Immature natural killer cell (primary cell): ENCODE measurements around the gene C11orf71. TPM values are rescaled to one million over a fixed set of nuclear protein-coding genes. Genes with fewer than 3 reads are reported as not detected.

Experiments
- DNase-seq, 3 donors: peaks; one replicate each; pipeline ENCODE4 v3.0.0; 2022; ENCODE audit warnings: mixed read lengths in 1 of 3
- H3K27ac Mint-ChIP-seq, 6 donors: one replicate each; pipeline ENCODE4 v1.8.0; 2020; ENCODE audit warnings: mixed read lengths in 6 of 6, mild to moderate bottlenecking in 5 of 6, inconsistent platforms in 4 of 6, moderate library complexity in 3 of 6
- H3K27me3 Mint-ChIP-seq, 3 donors: one replicate each; pipeline ENCODE4 v1.8.0; 2020 to 2021; ENCODE audit warnings: low read depth in 3 of 3, mild to moderate bottlenecking in 3 of 3, mixed read lengths in 3 of 3, moderate library complexity in 3 of 3, inconsistent platforms in 1 of 3
- H3K36me3 Mint-ChIP-seq, 3 donors: one replicate each; pipeline ENCODE4 v1.8.0; 2020; ENCODE audit warnings: mixed read lengths in 3 of 3, inconsistent platforms in 2 of 3, mild to moderate bottlenecking in 2 of 3
- H3K4me1 Mint-ChIP-seq, 2 donors: one replicate each; pipeline ENCODE4 v1.8.0; 2020; ENCODE audit warnings: inconsistent platforms in 2 of 2, mild to moderate bottlenecking in 2 of 2, mixed read lengths in 2 of 2, moderate library complexity in 1 of 2
- H3K4me3 Mint-ChIP-seq, 5 donors: one replicate each; pipeline ENCODE4 v1.8.0; 2020; ENCODE audit warnings: mild to moderate bottlenecking in 5 of 5, mixed read lengths in 5 of 5, inconsistent platforms in 3 of 5, moderate library complexity in 3 of 5
- H3K9me3 Mint-ChIP-seq, 6 donors: one replicate each; pipeline ENCODE4 v1.8.0; 2020; ENCODE audit warnings: mild to moderate bottlenecking in 6 of 6, mixed read lengths in 6 of 6, inconsistent platforms in 4 of 6, moderate library complexity in 3 of 6
- polyA plus RNA-seq, 3 donors: library from polyadenylated mRNA; unstranded; fragments of 300-500 nt; fragmentation: Illumina TruSeq; gene quantifications; one replicate each; pipeline ENCODE4 v1.2.3, GENCODE V29; 2021

C11orf71 gene
- polyA plus RNA-seq, 3 donors from 2014 or later, result 10.8 to 14.6 (median 13.8) TPM

DNA sequence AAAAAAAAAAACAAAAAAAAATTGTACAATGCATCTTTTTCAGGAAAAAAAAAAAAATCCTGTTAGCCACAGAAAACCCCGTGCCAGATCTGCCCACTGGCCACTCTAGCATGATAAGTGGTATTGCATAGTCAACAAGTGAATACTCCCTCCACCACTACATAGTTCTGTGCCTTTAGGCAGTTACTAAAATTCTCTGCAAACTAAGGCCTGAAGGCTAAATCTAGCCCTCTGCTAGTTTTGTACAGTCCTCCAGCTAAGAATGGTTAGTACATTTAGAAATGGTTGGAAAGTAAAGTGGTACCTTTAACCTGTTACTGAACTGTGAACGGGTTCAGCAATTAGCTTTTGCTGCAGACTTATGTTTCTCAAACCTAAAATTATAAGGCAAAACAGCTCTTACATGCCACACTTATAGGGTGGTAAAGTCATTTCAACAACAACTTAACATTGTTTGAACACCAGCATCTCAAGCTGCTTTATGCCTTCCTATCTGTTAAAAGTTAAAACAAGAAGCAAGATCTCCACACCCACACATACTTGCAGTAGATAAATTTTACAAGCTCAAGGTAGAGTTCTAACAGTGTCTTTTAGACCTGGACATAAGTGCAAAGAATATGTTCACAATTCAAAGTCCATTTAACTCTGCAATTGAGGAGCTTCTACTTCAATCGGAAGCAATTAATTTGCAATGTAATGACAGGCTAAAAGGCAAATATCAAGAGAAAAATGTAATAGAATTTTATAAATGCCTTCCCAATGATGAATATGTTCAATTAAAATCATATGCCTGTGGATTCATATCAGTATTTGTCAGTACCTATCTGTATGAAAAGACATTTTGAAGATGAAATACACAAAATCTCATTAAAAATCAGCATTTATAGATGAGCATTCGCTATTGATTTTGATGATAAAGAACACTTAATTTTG is 7.3 kb downstream of the C11orf71 start:
- Mint-ChIP-seq H3K4me3 (no peak overlapping the region), H3K4me1 (no peaks in the 10 kb centered on the region), H3K9me3 (no peaks in the 10 kb centered on the region), H3K36me3 (no peaks in the 10 kb centered on the region), H3K27ac (no peak overlapping the region), H3K27me3 (peaks cover 1 to 5% (median 2%) of the 10 kb centered on the region in 3 donors)
- no peak for DNase-seq

DNA sequence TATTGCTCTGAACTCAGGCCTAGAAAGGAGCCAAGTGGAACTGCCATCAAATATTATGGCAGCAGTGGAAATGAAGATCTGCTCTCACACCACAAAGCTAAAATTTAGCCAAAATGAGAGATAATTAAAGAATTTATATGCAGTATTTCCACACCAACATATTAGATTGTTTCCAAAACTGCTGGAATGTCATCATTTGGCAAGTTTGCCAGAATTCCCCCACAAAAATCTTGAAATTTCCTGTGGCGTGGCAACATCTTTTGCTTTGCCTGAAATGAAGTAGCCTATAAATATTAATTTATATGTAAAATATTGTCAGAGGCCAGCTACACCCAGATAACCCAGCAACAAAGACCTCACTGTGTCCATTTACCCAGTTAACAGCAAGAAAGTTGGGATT is 13.8 kb downstream of the C11orf71 start:
- H3K27me3 Mint-ChIP-seq, result peaks cover 2 to 11% (median 8%) of the 10 kb centered on the region in 3 donors
- H3K4me1 Mint-ChIP-seq, result no peaks in the 10 kb centered on the region
- no peak overlapping the region for H3K27ac Mint-ChIP-seq
- no peak overlapping the region for H3K4me3 Mint-ChIP-seq
- peaks cover 0 to 6% (median 0%) of the 10 kb centered on the region in 6 donors for H3K9me3 Mint-ChIP-seq
- DNase-seq, result no peak
- H3K36me3 Mint-ChIP-seq, result peaks cover 0 to 4% (median 0%) of the 10 kb centered on the region in 3 donors

DNA sequence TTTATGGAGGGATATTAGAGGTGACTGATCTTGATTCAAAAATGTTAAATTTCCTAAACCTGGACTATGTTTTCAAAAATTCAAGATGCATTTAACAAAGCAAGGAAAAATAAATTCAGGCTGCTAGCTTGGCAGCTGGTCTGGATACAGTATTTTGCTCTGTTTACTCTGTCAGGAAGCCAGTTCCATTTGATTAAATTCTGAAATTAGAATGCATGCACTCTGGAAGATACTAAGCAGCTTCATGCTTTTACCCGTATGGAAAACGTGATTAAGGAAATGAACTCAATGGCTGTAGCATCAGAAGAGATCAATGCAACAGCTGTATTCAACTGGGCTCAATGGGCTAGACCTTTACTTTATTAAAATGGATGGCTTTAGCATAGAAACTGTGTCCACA is 14.2 kb downstream of the C11orf71 start:
- Mint-ChIP-seq H3K4me1 (no peaks in the 10 kb centered on the region), H3K36me3 (peaks cover 0 to 4% (median 0%) of the 10 kb centered on the region in 3 donors), H3K27me3 (peaks cover 2 to 11% (median 8%) of the 10 kb centered on the region in 3 donors), H3K4me3 (no peak overlapping the region), H3K9me3 (peaks cover 0 to 6% (median 0%) of the 10 kb centered on the region in 6 donors), H3K27ac (no peak overlapping the region)
- no peak for DNase-seq

DNA sequence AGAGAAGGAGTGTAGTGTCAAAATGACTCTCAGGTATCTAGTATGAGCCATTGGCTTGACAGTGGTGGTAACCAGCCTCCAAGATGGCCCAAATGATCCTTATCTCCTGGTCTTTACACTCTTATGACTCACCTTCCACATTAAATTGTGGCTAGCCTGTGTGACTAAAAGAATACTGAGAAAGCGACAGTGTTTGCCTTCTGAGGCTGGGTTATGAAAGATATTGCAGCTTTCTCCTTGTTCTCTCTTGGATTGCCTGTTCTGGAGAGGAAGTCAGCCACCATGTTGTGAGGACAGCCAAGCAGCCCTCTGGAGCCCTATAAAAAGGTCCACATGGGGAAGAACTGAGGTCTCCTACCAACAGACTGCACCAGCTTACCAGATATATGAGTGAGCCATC is 15.8 kb downstream of the C11orf71 start:
- H3K9me3 Mint-ChIP-seq, result peaks cover 0 to 6% (median 0%) of the 10 kb centered on the region in 6 donors
- no peak for DNase-seq

DNA sequence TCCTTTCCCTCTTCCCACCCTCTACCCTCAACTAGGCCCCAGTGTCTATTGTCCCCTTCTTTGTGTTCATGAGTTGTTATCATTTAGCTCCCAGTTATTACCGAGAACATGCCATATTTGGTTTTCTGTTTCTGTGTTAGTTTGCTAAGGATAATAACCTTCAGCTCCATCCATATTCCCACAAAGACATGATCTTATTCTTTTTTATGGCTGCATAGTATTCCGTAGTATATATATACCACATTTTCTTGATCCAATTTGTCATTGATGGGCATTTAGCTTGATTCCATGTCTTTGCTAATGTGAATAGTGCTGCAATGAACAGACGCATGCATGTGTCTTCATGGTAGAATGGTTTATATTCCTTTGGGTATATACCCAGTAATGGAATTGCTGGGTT is 17.8 kb downstream of the C11orf71 start:
- no peak overlapping the region for H3K4me3 Mint-ChIP-seq
- no peak for DNase-seq
- H3K36me3 Mint-ChIP-seq, result peaks cover 0 to 4% (median 0%) of the 10 kb centered on the region in 3 donors
- peaks cover 2 to 11% (median 11%) of the 10 kb centered on the region in 3 donors for H3K27me3 Mint-ChIP-seq
- no peak overlapping the region for H3K27ac Mint-ChIP-seq
- peaks cover 0 to 6% (median 0%) of the 10 kb centered on the region in 6 donors for H3K9me3 Mint-ChIP-seq
- no peaks in the 10 kb centered on the region for H3K4me1 Mint-ChIP-seq

More for the DNA sequence above, 15.8 kb downstream of the C11orf71 start:
- no peak overlapping the region for H3K27ac Mint-ChIP-seq
- H3K4me3 Mint-ChIP-seq, result no peak overlapping the region
- H3K36me3 Mint-ChIP-seq, result peaks cover 0 to 4% (median 0%) of the 10 kb centered on the region in 3 donors
- peaks cover 2 to 11% (median 8%) of the 10 kb centered on the region in 3 donors for H3K27me3 Mint-ChIP-seq
- no peaks in the 10 kb centered on the region for H3K4me1 Mint-ChIP-seq

DNA sequence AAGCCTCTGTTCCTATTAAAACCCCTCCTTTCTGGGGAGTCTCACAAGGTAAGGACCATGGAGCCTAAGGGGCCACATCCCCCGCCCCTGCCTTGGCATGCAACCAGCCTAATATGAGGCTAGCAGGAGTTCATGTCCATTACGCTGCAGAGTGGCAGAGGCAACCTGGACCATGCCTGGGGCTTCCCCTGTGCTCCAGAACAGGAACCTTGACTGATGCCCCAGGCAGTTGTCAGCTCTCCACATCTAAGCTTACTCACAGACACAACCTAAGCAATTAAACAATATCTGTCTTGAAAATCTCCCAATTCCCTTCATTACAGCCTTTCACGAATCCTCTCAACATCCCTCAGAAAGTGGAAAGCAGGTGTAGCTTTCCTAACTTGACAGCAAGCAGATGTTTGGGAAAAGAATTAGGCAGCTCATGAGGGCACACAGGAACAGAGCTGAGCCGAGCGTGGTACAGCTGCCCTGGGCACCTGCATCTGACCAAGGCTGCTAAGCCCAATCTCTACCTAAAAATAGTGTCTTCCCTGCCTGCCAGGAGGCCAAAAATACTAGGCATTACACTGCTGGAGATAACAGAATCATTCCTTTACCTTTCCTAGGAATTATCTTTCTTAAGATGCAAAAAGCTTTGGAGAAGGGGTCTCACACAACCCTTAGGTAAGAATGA is 20.8 kb downstream of the C11orf71 start:
- H3K4me3 Mint-ChIP-seq, result no peak overlapping the region
- H3K27me3 Mint-ChIP-seq, result peaks cover 4 to 13% (median 11%) of the 10 kb centered on the region in 3 donors
- peaks cover 0 to 6% (median 0%) of the 10 kb centered on the region in 6 donors for H3K9me3 Mint-ChIP-seq
- no peak for DNase-seq
- H3K36me3 Mint-ChIP-seq, result no peaks in the 10 kb centered on the region
- H3K27ac Mint-ChIP-seq, result no peak overlapping the region
- no peaks in the 10 kb centered on the region for H3K4me1 Mint-ChIP-seq

DNA sequence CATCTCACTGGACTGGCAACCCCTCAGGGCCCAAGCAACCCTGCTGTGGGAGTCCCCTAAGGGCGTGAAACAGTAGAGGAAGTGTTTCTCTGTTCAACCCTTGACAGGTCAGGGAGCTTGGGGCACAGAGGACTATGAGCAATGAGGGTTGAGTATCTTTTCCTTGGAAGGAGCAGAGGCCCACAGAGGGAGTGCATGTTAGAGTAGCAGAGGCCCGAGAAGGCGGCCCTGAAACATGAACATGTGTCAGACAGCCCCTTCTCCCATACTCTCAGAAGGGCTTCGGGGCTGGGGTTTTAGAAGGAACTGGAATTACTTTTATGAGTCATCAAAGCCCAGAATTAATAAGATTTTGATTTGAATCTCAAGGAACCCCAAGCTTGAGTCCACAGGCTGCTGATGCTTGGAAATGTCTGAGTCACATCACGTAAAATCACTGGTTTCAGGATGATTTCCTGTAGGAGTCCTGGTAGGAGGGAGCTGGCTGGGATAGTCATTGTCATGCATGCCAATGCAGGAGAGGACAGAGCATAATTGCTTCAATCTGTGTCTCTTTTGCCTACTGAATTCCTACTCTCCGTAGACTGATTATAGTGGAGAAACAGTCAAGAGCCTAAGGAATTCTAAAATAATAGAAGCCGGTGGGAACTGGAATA is 22.6 kb downstream of the C11orf71 start:
- peaks cover 2 to 8% (median 5%) of the 10 kb centered on the region in 3 donors for H3K27me3 Mint-ChIP-seq
- H3K36me3 Mint-ChIP-seq, result no peaks in the 10 kb centered on the region
- no peak overlapping the region for H3K27ac Mint-ChIP-seq
- peaks cover 0 to 2% (median 0%) of the 10 kb centered on the region in 6 donors for H3K9me3 Mint-ChIP-seq
- H3K4me3 Mint-ChIP-seq, result no peak overlapping the region
- no peak for DNase-seq
- H3K4me1 Mint-ChIP-seq, result no peaks in the 10 kb centered on the region

DNA sequence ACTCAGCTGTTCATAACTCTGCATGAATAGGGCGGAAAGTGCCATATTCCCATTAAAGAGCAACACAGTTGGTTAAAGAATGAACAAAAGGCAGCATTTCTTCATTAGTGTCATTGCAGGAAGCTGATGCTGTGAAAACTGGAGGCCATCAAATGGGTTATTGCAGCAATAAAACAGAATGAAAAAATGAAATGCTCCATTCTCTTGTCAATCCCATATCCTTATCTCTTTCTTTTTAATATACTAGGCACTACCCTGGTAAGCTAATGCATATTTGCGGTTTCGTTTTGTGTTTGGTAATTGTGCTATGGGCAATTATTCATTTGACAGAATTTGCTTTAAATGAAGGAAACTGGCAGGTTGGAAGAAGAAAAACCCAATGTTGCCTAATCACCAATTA is 25.3 kb downstream of the C11orf71 start:
- Mint-ChIP-seq H3K27ac (no peak overlapping the region), H3K27me3 (peaks cover 0 to 5% (median 2%) of the 10 kb centered on the region in 3 donors), H3K4me1 (no peaks in the 10 kb centered on the region), H3K4me3 (no peak overlapping the region), H3K9me3 (no peaks in the 10 kb centered on the region), H3K36me3 (no peaks in the 10 kb centered on the region)
- no peak for DNase-seq

DNA sequence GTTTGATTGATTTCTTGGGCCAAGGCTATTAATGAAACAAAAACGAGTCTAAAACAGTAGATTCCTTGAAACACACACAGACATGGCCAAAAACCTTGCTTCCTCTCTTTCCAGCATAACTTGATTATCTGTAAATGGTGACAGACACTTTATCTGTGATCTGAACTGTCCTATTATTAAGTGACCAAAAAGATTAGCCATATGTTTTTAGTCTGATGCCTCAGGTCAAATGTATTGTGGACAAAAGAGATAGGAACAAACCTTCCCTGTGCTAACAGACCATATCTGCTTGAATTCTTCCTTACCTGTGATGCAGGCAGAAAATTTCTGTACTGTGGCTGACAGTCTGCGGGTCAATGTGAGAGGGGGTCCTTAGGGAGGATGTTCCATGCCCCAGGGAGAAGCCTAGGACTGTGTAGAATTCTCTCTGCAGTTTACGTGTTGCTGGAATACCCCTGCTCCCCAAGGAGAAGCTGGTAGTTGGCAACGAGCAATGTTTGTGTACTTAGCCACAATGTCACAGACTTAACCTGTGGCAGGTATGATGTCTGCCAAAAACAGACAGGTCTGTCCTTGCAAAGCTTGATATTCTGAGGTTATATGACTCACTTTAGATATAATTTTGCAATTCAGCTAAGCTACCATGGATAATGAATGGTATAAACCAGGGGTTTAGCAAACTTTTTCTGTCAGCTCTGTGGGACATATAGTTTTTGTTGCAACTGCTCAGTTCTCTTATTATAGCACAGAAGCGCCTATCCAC is 31.2 kb downstream of the C11orf71 start:
- H3K27ac Mint-ChIP-seq, result no peak overlapping the region
- no peak overlapping the region for H3K4me3 Mint-ChIP-seq
- H3K4me1 Mint-ChIP-seq, result no peaks in the 10 kb centered on the region
- no peaks in the 10 kb centered on the region for H3K9me3 Mint-ChIP-seq
- H3K36me3 Mint-ChIP-seq, result no peaks in the 10 kb centered on the region
- H3K27me3 Mint-ChIP-seq, result peaks cover 0 to 8% (median 0%) of the 10 kb centered on the region in 3 donors
- DNase-seq, result no peak

DNA sequence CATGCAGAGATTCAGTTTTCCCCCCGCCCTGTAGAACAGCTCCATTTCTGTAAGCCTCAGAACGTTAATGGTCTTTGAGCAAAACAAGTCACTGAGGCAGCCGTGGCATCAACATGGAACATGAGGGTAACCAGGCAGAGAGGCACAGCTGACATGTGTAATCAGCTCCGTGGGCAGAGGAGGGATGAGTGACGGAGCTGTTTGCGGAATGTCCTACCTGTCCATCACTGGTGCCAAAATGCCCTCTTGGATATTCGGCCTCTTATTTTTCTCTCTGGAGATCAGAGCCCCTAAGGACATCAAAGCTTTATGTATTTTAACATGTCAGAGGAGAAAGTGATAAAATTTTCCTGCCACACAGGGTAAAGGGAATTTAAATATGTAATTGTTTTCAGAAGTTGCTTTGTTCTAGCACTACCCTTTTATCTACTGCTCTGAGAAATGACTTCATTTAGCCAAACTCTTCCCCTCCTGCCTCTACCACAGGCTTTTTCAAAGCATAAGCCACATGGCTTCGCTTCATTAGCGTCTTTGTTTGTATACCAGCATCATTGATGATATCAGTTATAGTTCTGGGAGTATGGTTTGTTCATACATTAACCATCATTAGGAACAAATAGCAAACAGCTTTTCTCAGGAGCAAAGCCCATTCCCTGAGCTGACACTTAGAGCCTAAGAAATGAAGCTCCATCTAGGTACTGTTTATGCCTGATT is 32.9 kb downstream of the C11orf71 start:
- no peak for DNase-seq
- H3K27me3 Mint-ChIP-seq, result peaks cover 0 to 14% (median 0%) of the 10 kb centered on the region in 3 donors

DNA sequence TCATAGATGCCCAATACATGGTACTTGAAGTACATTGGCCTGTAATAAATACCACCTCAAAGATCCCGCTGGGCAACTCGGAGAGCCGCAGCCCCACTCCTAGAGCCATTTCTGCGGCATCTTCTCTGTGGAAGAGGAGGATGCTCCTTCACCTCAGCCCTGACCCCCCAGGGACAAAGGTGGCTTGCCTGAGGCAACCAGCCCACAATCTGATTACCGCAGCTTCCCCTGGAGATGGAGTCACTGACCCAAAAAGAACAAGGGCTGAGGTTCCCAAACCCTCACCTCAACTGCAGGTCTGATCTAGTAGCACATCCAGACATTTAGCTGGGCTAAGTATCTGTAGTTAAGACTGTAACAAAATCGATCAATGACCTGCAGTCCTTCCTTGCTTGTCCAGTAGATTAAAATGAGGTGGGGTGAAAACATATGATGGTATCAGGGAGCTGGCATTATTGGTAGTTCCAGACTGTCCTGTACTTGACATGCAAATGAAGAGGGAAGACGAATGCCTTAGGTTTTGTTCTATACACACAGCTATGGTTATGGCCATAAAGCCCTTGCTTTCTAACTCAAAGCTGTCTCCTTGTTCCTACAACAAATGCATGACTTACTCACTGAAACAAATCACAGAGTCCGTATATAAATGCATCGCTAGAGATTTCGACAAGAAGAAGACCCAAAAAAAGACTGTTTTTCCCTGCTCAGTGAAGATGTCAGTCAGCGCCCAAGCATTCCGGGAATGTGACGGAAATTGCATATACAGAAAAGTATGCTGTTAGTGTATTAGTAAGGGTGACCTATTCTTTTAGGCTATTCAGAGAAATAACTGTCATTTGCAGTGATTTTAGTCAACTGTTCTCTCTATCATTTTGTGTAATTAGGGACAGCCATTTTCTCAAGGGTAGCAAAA is 33.7 kb downstream of the C11orf71 start:
- H3K36me3 Mint-ChIP-seq, result no peaks in the 10 kb centered on the region
- peaks cover 0 to 14% (median 0%) of the 10 kb centered on the region in 3 donors for H3K27me3 Mint-ChIP-seq
- no peak for DNase-seq
- H3K4me1 Mint-ChIP-seq, result no peaks in the 10 kb centered on the region
- no peak overlapping the region for H3K4me3 Mint-ChIP-seq
- H3K27ac Mint-ChIP-seq, result no peak overlapping the region
- H3K9me3 Mint-ChIP-seq, result no peaks in the 10 kb centered on the region

More for the DNA sequence above, 32.9 kb downstream of the C11orf71 start:
- H3K4me3 Mint-ChIP-seq, result no peak overlapping the region
- H3K27ac Mint-ChIP-seq, result no peak overlapping the region
- no peaks in the 10 kb centered on the region for H3K36me3 Mint-ChIP-seq
- no peaks in the 10 kb centered on the region for H3K9me3 Mint-ChIP-seq
- no peaks in the 10 kb centered on the region for H3K4me1 Mint-ChIP-seq

DNA sequence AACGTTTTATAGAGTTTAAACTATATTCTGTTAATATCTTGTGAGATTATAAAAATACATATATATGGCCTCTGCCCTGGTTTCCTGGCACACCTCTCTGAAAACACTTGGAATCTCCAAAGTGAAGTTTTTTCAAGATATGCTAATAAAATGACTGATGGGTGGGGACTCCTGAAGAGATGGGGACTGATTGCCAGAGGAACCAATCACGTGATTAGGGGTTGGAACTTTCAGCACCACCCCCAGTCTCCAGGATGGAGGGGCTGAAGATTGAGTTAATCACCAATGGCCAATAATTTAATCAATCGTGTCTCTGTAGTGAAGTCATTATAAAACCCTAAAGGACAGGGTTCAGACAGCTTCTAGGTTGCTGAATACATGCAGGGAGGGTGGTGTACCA is 37.4 kb downstream of the C11orf71 start:
- no peak for DNase-seq
- H3K4me1 Mint-ChIP-seq, result no peaks in the 10 kb centered on the region
- no peak overlapping the region for H3K27ac Mint-ChIP-seq
- peaks cover 0 to 26% (median under 1%) of the 10 kb centered on the region in 3 donors for H3K27me3 Mint-ChIP-seq
- no peaks in the 10 kb centered on the region for H3K36me3 Mint-ChIP-seq
- no peaks in the 10 kb centered on the region for H3K9me3 Mint-ChIP-seq
- no peak overlapping the region for H3K4me3 Mint-ChIP-seq
